GM23338 (cell line): Measurements from ENCODE around the gene SUGP1. TPM values are rescaled to one million over a fixed set of nuclear protein-coding genes. Genes with fewer than 3 reads are reported as not detected.

ENCODE experiments used
- ATAC-seq: fragments of 200-7000 bp; cut with Tn5 transposase; 3 replicates; pipeline ENCODE4 v1.9.1; 2020
- DNase-seq: peaks from one replicate; pipeline ENCODE4 v3.0.0-alpha.2; 2015; ENCODE audit warnings: low spot score
- H2AFZ ChIP-seq: fragments of 200-600 bp; sonication (generic); 2 replicates; pipeline ENCODE4 v1.8.0; 2016; ENCODE audit warnings: antibody characterized with exemption, mild to moderate bottlenecking, moderate library complexity
- H3F3A ChIP-seq: fragments of 200-600 bp; sonication (generic); replicated peaks from 2 replicates; pipeline ENCODE4 v1.8.0; 2017; ENCODE audit warnings: antibody characterized with exemption, mixed run types, low read depth
- H3K27ac ChIP-seq: fragments of 200-600 bp; sonication (generic); 2 replicates; pipeline ENCODE4 v1.6.1; 2016; ENCODE audit warnings: low read depth
- H3K27me3 ChIP-seq: fragments of 200-600 bp; sonication (generic); 2 replicates; pipeline ENCODE4 v1.8.0; 2016; ENCODE audit warnings: mild to moderate bottlenecking, mixed run types, moderate library complexity; ENCODE audit not compliant: insufficient read depth
- H3K36me3 ChIP-seq: fragments of 200-600 bp; sonication (generic); 2 replicates; pipeline ENCODE4 v1.8.0; 2016; ENCODE audit warnings: mild to moderate bottlenecking; ENCODE audit not compliant: insufficient read depth
- H3K4me1 ChIP-seq: fragments of 200-600 bp; sonication (generic); 2 replicates; pipeline ENCODE4 v1.8.0; 2016; ENCODE audit warnings: mild to moderate bottlenecking, moderate library complexity; ENCODE audit not compliant: insufficient read depth
- H3K4me2 ChIP-seq: fragments of 200-600 bp; sonication (generic); 2 replicates; pipeline ENCODE4 v1.7.1; 2017; ENCODE audit warnings: mixed run types
- H3K4me3 ChIP-seq: fragments of 200-600 bp; sonication (generic); 2 replicates; pipeline ENCODE4 v1.6.1; 2016; ENCODE audit warnings: mixed run types
- H3K79me2 ChIP-seq: fragments of 200-600 bp; sonication (generic); replicated peaks from 2 replicates; pipeline ENCODE4 v1.8.0; 2017; ENCODE audit warnings: mild to moderate bottlenecking; ENCODE audit not compliant: insufficient read depth
- H3K9me2 ChIP-seq: fragments of 200-600 bp; sonication (generic); 2 replicates; pipeline ENCODE4 v1.8.0; 2017; ENCODE audit not compliant: insufficient read depth
- H4K20me1 ChIP-seq: fragments of 200-600 bp; sonication (generic); replicated peaks from 2 replicates; pipeline ENCODE4 v1.8.0; 2017; ENCODE audit warnings: mild to moderate bottlenecking; ENCODE audit not compliant: insufficient read depth
- H3K27ac Mint-ChIP-seq: 2 replicates; pipeline ENCODE4 v1.8.0; 2020; ENCODE audit warnings: inconsistent platforms, mild to moderate bottlenecking, moderate library complexity, mixed read lengths
- H3K27me3 Mint-ChIP-seq: 3 replicates; pipeline ENCODE4 v1.8.0; 2022; ENCODE audit warnings: low read depth, mild to moderate bottlenecking, moderate library complexity, mixed read lengths, inconsistent platforms; ENCODE audit not compliant: insufficient read depth, poor library complexity
- H3K36me3 Mint-ChIP-seq: 3 replicates; pipeline ENCODE4 v1.8.0; 2021; ENCODE audit warnings: low read depth, mild to moderate bottlenecking, inconsistent platforms, moderate library complexity, mixed read lengths
- H3K4me1 Mint-ChIP-seq: 3 replicates; pipeline ENCODE4 v1.8.0; 2020; ENCODE audit warnings: mild to moderate bottlenecking, inconsistent platforms, mixed read lengths
- H3K4me3 Mint-ChIP-seq: 3 replicates; pipeline ENCODE4 v1.8.0; 2021; ENCODE audit warnings: moderate library complexity, mild to moderate bottlenecking, inconsistent platforms, mixed read lengths
- H3K9me3 Mint-ChIP-seq: 3 replicates; pipeline ENCODE4 v1.8.0; 2020; ENCODE audit warnings: moderate library complexity, mild to moderate bottlenecking, inconsistent platforms, mixed read lengths
- CREB1 ChIP-seq: fragments of 250-450 bp; sonication (Bioruptor Pico); IDR thresholded peaks from 2 replicates; pipeline ENCODE4 v1.5.0; 2020; ENCODE audit warnings: low read depth, mild to moderate bottlenecking, moderate library complexity
- CTCF ChIP-seq, 2 experiments: fragments of 200-600 bp in 1 of 2; sonication (generic) in 1 of 2; conservative IDR thresholded peaks; 2 replicates each; pipeline versions ENCODE4 v1.5.1 to v1.6.1; 2016 to 2017; ENCODE audit warnings: antibody characterized with exemption in 2 of 2, low read depth in 2 of 2, mild to moderate bottlenecking in 2 of 2, moderate library complexity in 1 of 2
- EZH2 ChIP-seq: fragments of 200-600 bp; sonication (generic); IDR thresholded peaks from one replicate; pipeline ENCODE4 v1.8.0; 2017; ENCODE audit warnings: antibody characterized with exemption, mild to moderate bottlenecking, low read depth; ENCODE audit not compliant: unreplicated experiment
- EZH2phosphoT487 ChIP-seq: fragments of 200-600 bp; sonication (generic); IDR thresholded peaks from one replicate; pipeline ENCODE4 v1.8.1; 2018; ENCODE audit warnings: antibody characterized with exemption; ENCODE audit not compliant: unreplicated experiment
- JUNB ChIP-seq: IDR thresholded peaks from one replicate; pipeline ENCODE4 v1.6.1; 2016; ENCODE audit warnings: antibody characterized with exemption; ENCODE audit not compliant: unreplicated experiment
- POLR2AphosphoS5 ChIP-seq: IDR thresholded peaks from 2 replicates; pipeline ENCODE4 v1.6.1; 2016; ENCODE audit warnings: antibody characterized with exemption, low read depth
- ZNF331 ChIP-seq: fragments of 250-450 bp; sonication (Bioruptor Pico); IDR thresholded peaks from 2 replicates; pipeline ENCODE4 v1.5.0; 2020; ENCODE audit warnings: low read depth, mild to moderate bottlenecking, moderate library complexity
- ZNF462 ChIP-seq: fragments of 250-450 bp; sonication (Bioruptor Pico); IDR thresholded peaks from 2 replicates; pipeline ENCODE4 v1.5.0; 2020; ENCODE audit warnings: mild to moderate bottlenecking, moderate library complexity
- polyA plus RNA-seq: library from polyadenylated mRNA; unstranded; fragments of >200 nt; fragmentation: Nextera tagmentation; extraction: Ambion mirVana; gene quantifications from 2 replicates; pipeline ENCODE4 v1.2.1, GENCODE V29; 2016
- total RNA-seq: library from RNA; depleted of rRNA; stranded (reverse); fragments of >200 nt; shearing (Covaris generic); gene quantifications from 2 replicates; pipeline ENCODE4 v1.2.3, GENCODE V29; 2014

Gene SUGP1
- total and polyA plus RNA-seq, 2 experiments from 2014 or later = 38.6 to 61.6 TPM

- no peaks in the 10 kb centered on the region; the same call in 1 of the 2 replicates for H4K20me1 ChIP-seq
- H3K4me3 Mint-ChIP-seq = no peak overlapping the region
- H3K9me2 ChIP-seq = no peaks in the 10 kb centered on the region
Observed at GRCh38 chr19:19263886-19264487, 56.3 kb downstream of the SUGP1 start.

More at GRCh38 chr19:19263886-19264487, 56.3 kb downstream of the SUGP1 start:
- Histone ChIP-seq H3F3A (peaks cover 6% of the 10 kb centered on the region; the same call in 1 of the 2 replicates), H3K27me3 (peaks cover 31% of the 10 kb centered on the region), H3K4me2 (no peak overlapping the region), H3K4me3 (no peak overlapping the region), H3K4me1 (peaks cover 13% of the 10 kb centered on the region), H2AFZ (no peak overlapping the region), H3K36me3 (no peaks in the 10 kb centered on the region), H3K27ac (no peak overlapping the region), H3K79me2 (no peaks in the 10 kb centered on the region)
- H3K27me3 Mint-ChIP-seq = peaks cover 38% of the 10 kb centered on the region
- peaks cover 7% of the 10 kb centered on the region; the same call in 1 of the 3 replicates for H3K9me3 Mint-ChIP-seq
- ATAC-seq = no peak
- no peak for TF ChIP-seq JUNB
- no peak for TF ChIP-seq CREB1 (CRISPR knock-in tag)
- no peak for TF ChIP-seq POLR2AphosphoS5
- no peak for TF ChIP-seq ZNF331
- no peak for TF ChIP-seq ZNF462 (CRISPR knock-in tag)
- TF ChIP-seq EZH2phosphoT487 = no peak
- no peak for TF ChIP-seq CTCF (conservative IDR thresholded peaks at IDR 0.05; ENCODE audit: low read depth in 2 of 2)
- TF ChIP-seq EZH2 = no peak
- H3K27ac Mint-ChIP-seq = no peak overlapping the region
- H3K36me3 Mint-ChIP-seq = peaks cover 14% of the 10 kb centered on the region
- H3K4me1 Mint-ChIP-seq = peaks cover 21% of the 10 kb centered on the region
- DNase-seq = no peak
